DOHH2 (cell line): ENCODE measurements around the gene KRTAP9-8.
"Not testable (repeated sequence)": the region's sequence is repeated elsewhere in the genome, so short reads cannot be mapped to it uniquely, and the experiment has no call there.

Experiments used
- H3F3A ChIP-seq: fragments of 200-600 bp; sonication (generic), shearing (Covaris generic); 2 replicates; pipeline ENCODE4 v1.6.0; 2016; ENCODE audit warnings: antibody characterized with exemption, mild to moderate bottlenecking; ENCODE audit not compliant: control insufficient read depth, insufficient read depth
- H3K27ac ChIP-seq: fragments of 200-600 bp; sonication (generic); 2 replicates; pipeline ENCODE4 v1.5.1; 2014; ENCODE audit warnings: low read depth, mild to moderate bottlenecking, low read length, moderate library complexity
- H3K27me3 ChIP-seq: fragments of 200-600 bp; sonication (generic); 2 replicates; pipeline ENCODE4 v1.6.1; 2014; ENCODE audit warnings: mild to moderate bottlenecking, low read length, mixed read lengths; ENCODE audit not compliant: control insufficient read depth
- H3K36me3 ChIP-seq: fragments of 200-600 bp; sonication (generic); 2 replicates; pipeline ENCODE4 v1.6.1; 2014; ENCODE audit warnings: mild to moderate bottlenecking, low read length, moderate library complexity, mixed read lengths; ENCODE audit not compliant: control insufficient read depth
- H3K4me1 ChIP-seq: fragments of 200-600 bp; sonication (generic); 2 replicates; pipeline ENCODE4 v1.6.1; 2014; ENCODE audit warnings: mild to moderate bottlenecking, low read length, mixed read lengths; ENCODE audit not compliant: control insufficient read depth
- H3K4me2 ChIP-seq: fragments of 200-600 bp; sonication (generic); 2 replicates; pipeline ENCODE4 v1.6.0; 2014; ENCODE audit warnings: mild to moderate bottlenecking, low read length, moderate library complexity
- H3K4me3 ChIP-seq: fragments of 200-600 bp; sonication (generic); 2 replicates; pipeline ENCODE4 v1.5.1; 2014; ENCODE audit warnings: mild to moderate bottlenecking, low read length, mixed read lengths
- H3K79me2 ChIP-seq: fragments of 200-600 bp; sonication (generic); 2 replicates; pipeline ENCODE4 v1.6.1; 2014; ENCODE audit warnings: mild to moderate bottlenecking, low read length, mixed read lengths; ENCODE audit not compliant: control insufficient read depth
- H3K9me2 ChIP-seq: fragments of 200-600 bp; sonication (generic); replicated peaks from 2 replicates; pipeline ENCODE4 v1.6.1; 2014; ENCODE audit warnings: mild to moderate bottlenecking, low read length, mixed read lengths; ENCODE audit not compliant: control insufficient read depth
- H3K9me3 ChIP-seq: fragments of 200-600 bp; sonication (generic); 2 replicates; pipeline ENCODE4 v1.6.1; 2014; ENCODE audit warnings: antibody characterized with exemption, low read length, mixed read lengths; ENCODE audit not compliant: control insufficient read depth, insufficient read depth
- H4K20me1 ChIP-seq: fragments of 200-600 bp; sonication (generic); 2 replicates; pipeline ENCODE4 v1.6.0; 2014; ENCODE audit warnings: low read depth, mild to moderate bottlenecking, antibody characterized with exemption, low read length, moderate library complexity; ENCODE audit not compliant: control insufficient read depth, insufficient read depth
- EZH2phosphoT487 ChIP-seq: fragments of 200-600 bp; sonication (generic); IDR thresholded peaks from 2 replicates; pipeline ENCODE4 v1.6.1; 2017; ENCODE audit warnings: borderline replicate concordance, mild to moderate bottlenecking, antibody characterized with exemption, low read length, moderate library complexity, mixed read lengths
- TF ChIP-seq, protein P1 (sequence below): fragments of 200-600 bp; sonication (generic); IDR thresholded peaks from one replicate; pipeline ENCODE4 v1.5.1; 2014; ENCODE audit warnings: antibody characterized with exemption, mild to moderate bottlenecking, low read depth, low read length; ENCODE audit not compliant: poor library complexity, severe bottlenecking

The KRTAP9-8 gene

DNA sequence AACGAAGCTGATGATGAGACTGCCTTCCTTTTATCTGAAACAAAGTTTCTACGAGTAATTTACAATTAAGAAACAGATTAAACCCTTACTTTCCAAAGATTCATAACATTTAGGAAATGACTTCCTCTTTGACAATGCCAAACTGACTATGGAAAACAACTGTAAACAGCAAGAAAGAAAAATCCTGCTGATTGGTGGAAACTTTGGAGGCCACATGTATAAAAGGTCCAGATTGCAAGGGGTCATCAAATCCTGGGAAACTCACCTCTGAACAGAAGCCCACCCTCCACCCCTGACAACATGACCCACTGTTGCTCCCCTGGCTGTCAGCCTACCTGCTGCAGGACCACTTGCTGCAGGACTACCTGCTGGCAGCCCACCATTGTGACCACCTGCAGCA lies 27.3 kb downstream of the KRTAP9-8 start, which contains the start of gene KRTAP9-6:
Gene KRTAP9-6 (plus strand): TSS at position 301 of the 400 bp plus-strand sequence. CDS start 0 bp downstream, at position 301.
- Histone ChIP-seq H3K4me2 (no peak within 1 kb of the TSS), H3F3A (no peaks in the 10 kb centered on the region), H3K36me3 (no peaks in the 10 kb centered on the region), H3K4me1 (no peaks in the 10 kb centered on the region), H3K27me3 (peaks cover 18% of the 10 kb centered on the region), H3K79me2 (no peaks in the 10 kb centered on the region), H4K20me1 (no peaks in the 10 kb centered on the region), H3K9me2 (no peaks in the 10 kb centered on the region), H3K4me3 (no peak within 1 kb of the TSS), H3K9me3 (no peaks in the 10 kb centered on the region), H3K27ac (no peak within 1 kb of the TSS)
- TF ChIP-seq EZH2phosphoT487, result no peak
- TF ChIP-seq, protein P1, sequence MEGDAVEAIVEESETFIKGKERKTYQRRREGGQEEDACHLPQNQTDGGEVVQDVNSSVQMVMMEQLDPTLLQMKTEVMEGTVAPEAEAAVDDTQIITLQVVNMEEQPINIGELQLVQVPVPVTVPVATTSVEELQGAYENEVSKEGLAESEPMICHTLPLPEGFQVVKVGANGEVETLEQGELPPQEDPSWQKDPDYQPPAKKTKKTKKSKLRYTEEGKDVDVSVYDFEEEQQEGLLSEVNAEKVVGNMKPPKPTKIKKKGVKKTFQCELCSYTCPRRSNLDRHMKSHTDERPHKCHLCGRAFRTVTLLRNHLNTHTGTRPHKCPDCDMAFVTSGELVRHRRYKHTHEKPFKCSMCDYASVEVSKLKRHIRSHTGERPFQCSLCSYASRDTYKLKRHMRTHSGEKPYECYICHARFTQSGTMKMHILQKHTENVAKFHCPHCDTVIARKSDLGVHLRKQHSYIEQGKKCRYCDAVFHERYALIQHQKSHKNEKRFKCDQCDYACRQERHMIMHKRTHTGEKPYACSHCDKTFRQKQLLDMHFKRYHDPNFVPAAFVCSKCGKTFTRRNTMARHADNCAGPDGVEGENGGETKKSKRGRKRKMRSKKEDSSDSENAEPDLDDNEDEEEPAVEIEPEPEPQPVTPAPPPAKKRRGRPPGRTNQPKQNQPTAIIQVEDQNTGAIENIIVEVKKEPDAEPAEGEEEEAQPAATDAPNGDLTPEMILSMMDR, result no peak

DNA sequence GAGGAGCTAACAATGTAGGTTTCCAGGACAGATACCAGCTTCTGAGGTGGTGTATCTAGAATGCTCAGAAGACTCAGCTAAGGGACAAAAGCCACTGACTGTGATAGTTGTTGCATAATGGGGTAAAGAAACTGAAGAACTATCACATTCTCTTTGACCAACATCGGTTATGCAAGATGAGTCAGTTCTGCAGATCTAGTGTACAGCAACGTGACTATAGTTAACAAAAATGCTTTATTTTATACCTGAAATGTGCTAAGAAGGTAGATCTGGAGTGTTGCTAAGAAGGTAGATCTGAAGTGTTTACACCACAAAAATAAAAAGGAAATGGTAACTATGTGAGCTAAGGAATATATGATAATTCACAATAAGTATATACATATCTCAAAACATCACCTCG lies 29.9 kb downstream of the KRTAP9-8 start:
- Histone ChIP-seq H3K4me2 (no peak overlapping the region), H3K27ac (no peak overlapping the region), H3K4me1 (no peaks in the 10 kb centered on the region), H3K27me3 (peaks cover 23% of the 10 kb centered on the region), H3K9me2 (no peaks in the 10 kb centered on the region), H3K4me3 (no peak overlapping the region), H3K36me3 (no peaks in the 10 kb centered on the region), H3F3A (no peaks in the 10 kb centered on the region), H4K20me1 (no peaks in the 10 kb centered on the region), H3K9me3 (no peaks in the 10 kb centered on the region), H3K79me2 (no peaks in the 10 kb centered on the region)
- no peak for TF ChIP-seq EZH2phosphoT487
- TF ChIP-seq, protein P1, result no peak

DNA sequence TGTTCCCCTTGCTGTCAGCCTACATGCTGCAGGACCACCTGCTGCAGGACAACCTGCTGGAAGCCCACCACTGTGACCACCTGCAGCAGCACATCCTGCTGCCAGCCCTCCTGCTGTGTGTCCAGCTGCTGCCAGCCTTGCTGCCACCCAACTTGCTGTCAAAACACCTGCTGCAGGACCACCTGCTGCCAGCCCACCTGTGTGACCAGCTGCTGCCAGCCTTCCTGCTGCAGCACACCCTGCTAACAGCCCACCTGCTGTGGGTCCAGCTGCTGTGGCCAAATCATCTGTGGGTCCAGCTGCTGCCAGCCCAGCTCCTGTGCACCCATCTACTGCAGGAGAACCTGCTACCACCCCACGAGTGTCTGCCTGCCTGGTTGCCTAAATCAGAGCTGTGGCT lies 33.5 kb downstream of the KRTAP9-8 start:
- not testable (repeated sequence) for H3K27ac ChIP-seq, H3K9me2 ChIP-seq, H4K20me1 ChIP-seq, H3K4me1 ChIP-seq, H3K9me3 ChIP-seq, H3K4me2 ChIP-seq, H3K4me3 ChIP-seq, H3F3A ChIP-seq, H3K79me2 ChIP-seq, H3K36me3 ChIP-seq
- H3K27me3 ChIP-seq, result peaks cover 33% of the 10 kb centered on the region

DNA sequence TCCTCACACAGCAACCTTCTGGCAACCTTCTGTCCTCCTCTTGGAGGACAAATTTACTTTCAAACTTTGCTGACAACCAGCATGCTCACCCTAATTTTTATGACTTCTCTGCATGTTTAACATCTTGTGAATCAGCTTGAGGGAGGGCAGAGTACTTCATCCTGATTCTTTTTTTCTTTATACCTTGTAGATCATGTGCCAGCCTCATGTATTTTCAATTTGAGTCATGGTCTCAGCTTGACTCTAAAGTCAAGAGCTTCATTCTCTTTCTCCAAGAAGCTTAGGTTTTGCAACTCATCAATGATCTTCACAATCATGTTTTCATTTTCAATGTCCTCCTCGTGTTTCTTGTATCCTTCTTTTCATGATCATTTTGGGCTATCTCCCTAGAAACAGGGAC lies 34.1 kb downstream of the KRTAP9-8 start:
- Histone ChIP-seq H3F3A (no peaks in the 10 kb centered on the region), H3K4me3 (no peak overlapping the region), H3K27ac (no peak overlapping the region), H3K36me3 (no peaks in the 10 kb centered on the region), H3K4me1 (no peaks in the 10 kb centered on the region), H3K27me3 (peaks cover 34% of the 10 kb centered on the region), H3K9me2 (no peaks in the 10 kb centered on the region), H4K20me1 (no peaks in the 10 kb centered on the region), H3K9me3 (no peaks in the 10 kb centered on the region), H3K4me2 (no peak overlapping the region), H3K79me2 (no peaks in the 10 kb centered on the region)
- TF ChIP-seq, protein P1, result no peak
- TF ChIP-seq EZH2phosphoT487, result no peak

DNA sequence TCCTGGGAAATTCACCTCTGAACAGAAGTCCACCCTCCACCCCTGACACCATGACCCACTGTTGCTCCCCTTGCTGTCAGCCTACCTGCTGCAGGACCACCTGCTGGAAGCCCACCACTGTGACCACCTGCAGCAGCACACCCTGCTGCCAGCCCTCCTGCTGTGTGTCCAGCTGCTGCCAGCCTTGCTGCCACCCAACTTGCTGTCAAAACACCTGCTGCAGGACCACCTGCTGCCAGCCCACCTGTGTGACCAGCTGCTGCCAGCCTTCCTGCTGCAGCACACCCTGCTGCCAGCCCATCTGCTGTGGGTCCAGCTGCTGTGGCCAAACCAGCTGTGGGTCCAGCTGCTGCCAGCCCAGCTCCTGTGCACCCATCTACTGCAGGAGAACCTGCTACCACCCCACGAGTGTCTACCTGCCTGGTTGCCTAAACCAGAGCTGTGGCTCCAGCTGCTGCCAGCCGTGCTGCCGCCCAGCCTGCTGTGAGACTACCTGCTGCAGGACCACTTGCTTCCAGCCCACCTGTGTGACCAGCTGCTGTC lies 37.9 kb downstream of the KRTAP9-8 start, which contains the start of gene KRTAP9-7:
Gene KRTAP9-7 (plus strand): TSS at position 51 of the 543 bp plus-strand sequence. CDS start 0 bp downstream, at position 51.
- H3K27ac ChIP-seq, H3K79me2 ChIP-seq, H3K9me3 ChIP-seq, H3K4me3 ChIP-seq, H4K20me1 ChIP-seq, H3K36me3 ChIP-seq, H3K4me2 ChIP-seq, H3F3A ChIP-seq, H3K9me2 ChIP-seq, H3K4me1 ChIP-seq: not testable (repeated sequence)
- H3K27me3 ChIP-seq, result peaks cover 31% of the 10 kb centered on the region
